GM13977 (cell line): Measurements from ENCODE around the gene FAM229A.

Experiments used
- DNase-seq: peaks from one replicate; pipeline ENCODE4 v3.0.0; 2012; ENCODE audit warnings: low spot score
- in situ Hi-C: fragments of 300-500 bp; cut with MboI; formaldehyde crosslinking; loops from one replicate; pipeline ENCODE4 v1.12.0; 2022; ENCODE audit warnings: low sequenced_read_pairs, low pct_unique_long_range_greater_than_20kb, mixed read lengths, inconsistent platforms; ENCODE audit not compliant: unreplicated experiment
- TF ChIP-seq, protein P1 (sequence below): IDR thresholded peaks from 2 replicates; pipeline ENCODE4 v1.5.1; 2012; ENCODE audit warnings: mild to moderate bottlenecking, control low read depth; ENCODE audit not compliant: insufficient read depth; ENCODE audit errors: extremely low read depth, missing control alignments

FAM229A gene

DNA sequence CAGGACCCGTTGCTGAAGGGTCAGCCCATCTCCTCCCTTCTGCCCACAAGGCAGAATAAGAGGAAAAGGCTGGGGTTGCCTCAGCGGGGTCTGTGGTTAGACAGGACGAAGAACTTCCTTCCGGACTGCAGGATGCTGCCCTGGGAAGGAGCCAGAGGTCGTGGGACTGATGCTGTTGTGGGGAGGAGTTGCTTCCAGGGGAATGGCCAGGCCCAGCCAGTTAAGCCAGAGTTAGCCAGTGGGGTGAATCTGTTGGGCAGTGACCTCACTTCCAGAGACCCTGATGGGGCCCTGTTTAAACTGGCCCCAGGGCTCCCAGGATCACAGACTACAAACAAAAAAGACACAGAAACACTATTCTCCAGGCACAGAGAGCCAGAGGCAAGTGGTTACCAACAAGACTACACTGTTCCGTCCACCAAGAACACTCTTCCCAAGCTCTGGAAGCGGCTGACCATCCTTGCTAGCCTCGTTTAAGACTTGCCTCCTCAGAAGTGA lies 13.0 kb downstream of the FAM229A start:
- no peak for DNase-seq
- in situ Hi-C loops, result no loop called here
- TF ChIP-seq, protein P1, sequence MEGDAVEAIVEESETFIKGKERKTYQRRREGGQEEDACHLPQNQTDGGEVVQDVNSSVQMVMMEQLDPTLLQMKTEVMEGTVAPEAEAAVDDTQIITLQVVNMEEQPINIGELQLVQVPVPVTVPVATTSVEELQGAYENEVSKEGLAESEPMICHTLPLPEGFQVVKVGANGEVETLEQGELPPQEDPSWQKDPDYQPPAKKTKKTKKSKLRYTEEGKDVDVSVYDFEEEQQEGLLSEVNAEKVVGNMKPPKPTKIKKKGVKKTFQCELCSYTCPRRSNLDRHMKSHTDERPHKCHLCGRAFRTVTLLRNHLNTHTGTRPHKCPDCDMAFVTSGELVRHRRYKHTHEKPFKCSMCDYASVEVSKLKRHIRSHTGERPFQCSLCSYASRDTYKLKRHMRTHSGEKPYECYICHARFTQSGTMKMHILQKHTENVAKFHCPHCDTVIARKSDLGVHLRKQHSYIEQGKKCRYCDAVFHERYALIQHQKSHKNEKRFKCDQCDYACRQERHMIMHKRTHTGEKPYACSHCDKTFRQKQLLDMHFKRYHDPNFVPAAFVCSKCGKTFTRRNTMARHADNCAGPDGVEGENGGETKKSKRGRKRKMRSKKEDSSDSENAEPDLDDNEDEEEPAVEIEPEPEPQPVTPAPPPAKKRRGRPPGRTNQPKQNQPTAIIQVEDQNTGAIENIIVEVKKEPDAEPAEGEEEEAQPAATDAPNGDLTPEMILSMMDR, result no peak

DNA sequence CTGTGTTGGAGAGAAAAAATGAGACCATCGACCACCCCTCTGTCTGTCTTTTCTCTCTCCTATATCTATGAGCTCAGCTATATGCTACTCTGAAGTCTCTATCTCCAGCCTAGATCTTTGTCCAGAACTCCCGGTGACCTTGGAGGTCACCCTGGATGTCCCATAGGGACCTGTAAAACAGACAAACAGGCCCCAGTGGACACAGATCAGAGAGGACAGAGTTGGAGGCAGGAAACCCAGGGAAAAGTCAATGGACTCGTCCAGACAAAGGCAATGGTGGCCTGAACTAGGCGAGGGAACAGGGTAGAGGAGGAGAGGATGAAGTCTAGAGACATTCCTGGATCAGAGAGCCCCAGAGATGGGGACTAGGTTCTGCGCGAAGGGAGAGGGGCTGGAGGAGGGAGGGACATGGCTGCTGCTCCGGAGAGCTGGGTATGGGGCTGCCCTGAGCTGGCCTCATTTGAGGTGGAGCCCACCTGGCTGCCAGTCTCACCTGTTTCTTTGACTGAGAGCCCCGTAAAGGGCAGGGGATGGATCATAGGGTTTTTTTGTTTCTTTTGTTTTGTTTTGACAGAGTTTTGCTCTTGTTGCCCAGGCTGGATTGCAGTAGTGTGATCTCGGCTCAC lies 15.6 kb downstream of the FAM229A start:
- in situ Hi-C loops, result no loop called here
- TF ChIP-seq, protein P1, result no peak

DNA sequence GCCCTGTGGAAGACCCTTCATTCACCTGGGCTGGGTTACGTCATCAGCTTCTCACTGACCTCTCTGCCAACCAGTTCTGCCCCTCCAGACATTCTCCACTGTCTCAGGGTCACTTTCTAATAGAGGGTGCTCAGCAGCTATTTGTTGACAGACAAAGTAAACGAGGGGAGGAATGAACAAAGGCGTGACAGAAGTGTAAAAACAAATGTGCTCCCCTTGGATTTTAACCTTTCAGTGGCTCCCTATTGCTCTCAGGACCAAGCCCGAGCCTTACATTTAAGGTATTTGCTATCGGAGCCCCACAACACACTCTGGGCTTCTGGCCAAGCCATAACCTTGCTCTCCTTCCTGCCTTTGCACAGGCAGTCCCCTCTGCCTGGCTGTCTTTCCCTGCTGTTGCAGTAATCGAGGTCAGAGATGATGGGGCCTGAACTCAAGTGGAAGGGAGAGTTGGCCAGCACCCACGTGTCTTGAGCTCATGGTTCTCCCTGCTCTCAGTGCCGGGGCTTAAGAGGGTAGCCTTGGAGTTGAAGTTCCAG lies 16.9 kb downstream of the FAM229A start:
- in situ Hi-C loops, result no loop called here
- no peak for DNase-seq

More for the DNA sequence above, 15.6 kb downstream of the FAM229A start:
- DNase-seq, result no peak

DNA sequence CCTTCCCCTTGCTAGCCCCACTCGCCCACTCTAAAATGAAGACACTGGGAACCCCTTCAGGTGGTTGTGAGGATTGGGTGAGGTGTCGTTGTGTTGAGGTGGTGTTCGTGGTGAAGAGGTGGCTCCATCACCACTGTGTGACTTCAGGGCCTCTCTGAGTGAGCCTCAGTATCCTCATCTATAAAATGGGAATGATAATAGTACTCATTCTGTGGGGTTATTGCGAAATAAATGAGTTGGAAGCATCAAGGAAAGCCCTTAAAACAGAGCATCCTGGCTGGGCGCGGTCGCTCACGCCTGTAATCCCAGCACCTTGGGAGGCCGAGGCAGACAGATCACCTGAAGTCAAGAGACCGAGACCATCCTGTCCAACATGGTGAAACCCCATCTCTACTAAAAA lies 19.6 kb downstream of the FAM229A start:
- TF ChIP-seq, protein P1, result no peak
- in situ Hi-C loops, result no loop called here
- DNase-seq, result no peak

More for the DNA sequence above, 16.9 kb downstream of the FAM229A start:
- TF ChIP-seq, protein P1, result no peak

DNA sequence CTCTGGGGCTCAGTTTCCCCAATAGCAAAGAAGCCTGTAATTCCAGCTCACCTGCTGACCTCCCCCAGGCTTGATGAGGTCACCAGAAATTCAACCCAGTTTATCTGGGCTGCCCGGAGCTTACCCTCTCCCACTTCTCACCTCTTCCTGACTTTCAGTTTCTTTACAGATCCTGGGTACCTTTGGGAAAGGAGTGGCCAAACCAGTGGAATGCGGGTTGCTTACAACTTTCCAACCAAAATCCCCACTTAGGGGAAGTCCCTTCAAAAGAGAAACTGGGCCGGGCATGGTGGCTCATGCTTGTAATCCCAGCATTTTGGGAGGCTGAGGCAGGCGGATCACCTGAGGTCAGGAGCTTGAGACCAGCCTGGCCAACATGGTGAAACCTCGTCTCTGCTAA lies 20.3 kb downstream of the FAM229A start:
- TF ChIP-seq, protein P1, result no peak
- no peak for DNase-seq
- in situ Hi-C loops, result no loop called here

DNA sequence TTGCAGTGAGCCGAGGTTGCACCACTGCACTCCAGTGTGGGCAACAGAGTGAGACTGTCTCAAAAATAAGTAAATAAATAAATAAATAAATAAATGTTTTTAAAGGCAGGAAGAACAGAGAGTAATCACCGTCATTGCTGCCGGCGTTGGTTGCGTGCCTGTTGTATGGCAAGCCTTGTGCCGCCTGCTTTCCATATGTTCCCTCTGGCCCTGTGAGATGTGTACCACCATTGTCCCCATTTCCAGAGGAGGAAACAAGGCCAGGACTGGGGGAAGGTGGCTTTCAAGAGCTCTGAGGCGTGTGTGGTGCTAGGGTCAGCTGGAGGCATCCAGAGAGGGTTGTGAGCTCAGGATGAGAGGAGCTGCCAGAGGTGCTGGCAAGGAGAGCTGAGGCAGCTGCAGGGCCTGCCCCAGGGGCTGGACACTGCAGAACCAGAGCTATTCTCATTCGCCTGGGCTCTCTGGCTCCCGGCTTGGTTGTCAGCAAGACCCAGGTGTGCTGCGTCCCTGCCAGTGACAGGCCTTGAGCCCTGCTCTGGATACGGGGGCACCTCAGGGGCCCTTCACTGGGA lies 21.0 kb downstream of the FAM229A start:
- TF ChIP-seq, protein P1, result no peak
- in situ Hi-C loops, result no loop called here
- no peak for DNase-seq
